NCI-H526 (cell line): ENCODE measurements around the gene SULT1A4.
"Not testable (repeated sequence)": the region's sequence is repeated elsewhere in the genome, so short reads cannot be mapped to it uniquely, and the experiment has no call there.

Source experiments
- DNase-seq, 2 experiments: peaks; one replicate each; lab custom pipeline; 2025; lab: John Stamatoyannopoulos, UW

SULT1A4 gene

DNA sequence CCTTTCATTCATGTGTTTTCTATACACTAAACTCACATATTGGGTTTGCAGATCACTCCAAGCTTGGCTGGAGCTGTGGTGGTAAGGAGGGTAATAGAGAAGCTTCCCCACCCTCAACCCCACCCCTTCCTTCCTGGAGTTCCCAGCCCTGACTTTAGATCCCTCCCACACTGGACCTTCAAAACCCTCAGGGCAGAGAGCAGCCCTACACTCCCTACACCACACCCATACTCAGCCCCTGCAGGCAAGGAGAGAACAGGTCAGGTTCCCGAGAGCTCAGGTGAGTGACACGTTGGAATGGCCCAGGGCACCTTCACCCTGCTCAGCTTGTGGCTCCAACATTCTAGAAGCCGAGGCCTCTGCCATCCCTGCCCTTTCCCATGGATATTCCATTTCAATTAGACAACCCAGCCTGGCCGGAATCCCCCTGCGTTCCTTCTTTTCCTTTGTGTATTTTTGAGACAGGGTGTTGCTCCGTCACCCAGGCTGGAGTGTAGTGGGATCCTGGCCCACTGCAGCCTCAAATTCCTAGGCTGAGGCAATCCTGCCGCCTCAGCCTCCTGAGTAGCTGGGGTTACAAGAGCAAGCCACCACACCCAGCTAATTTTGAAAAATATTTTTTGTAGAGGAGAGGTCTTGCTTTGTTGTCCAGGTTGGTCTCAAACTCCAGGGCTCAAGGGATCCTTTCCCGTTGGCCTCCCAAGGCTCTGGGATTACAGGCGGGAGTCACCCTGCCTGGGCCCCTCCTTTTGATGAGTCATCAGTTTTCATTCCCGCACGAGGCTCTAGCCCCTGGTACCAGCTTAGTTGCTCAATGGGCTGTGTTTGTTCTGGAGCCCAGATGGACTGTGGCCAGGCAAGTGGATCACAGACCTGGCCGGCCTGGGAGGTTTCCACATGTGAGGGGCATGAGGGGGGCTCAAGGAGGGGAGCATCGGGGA lies at the start of gene SULT1A4:
SULT1A4 (plus strand) TSS at position 208 of the 941 bp plus-strand sequence. CDS start 1,473 bp downstream, outside the sequence.
- DNase-seq: not testable (repeated sequence)

- not testable (repeated sequence) for DNase-seq
Measured at GRCh38 chr16:29423587-29423986, 36.1 kb upstream of the SULT1A4 start.

DNA sequence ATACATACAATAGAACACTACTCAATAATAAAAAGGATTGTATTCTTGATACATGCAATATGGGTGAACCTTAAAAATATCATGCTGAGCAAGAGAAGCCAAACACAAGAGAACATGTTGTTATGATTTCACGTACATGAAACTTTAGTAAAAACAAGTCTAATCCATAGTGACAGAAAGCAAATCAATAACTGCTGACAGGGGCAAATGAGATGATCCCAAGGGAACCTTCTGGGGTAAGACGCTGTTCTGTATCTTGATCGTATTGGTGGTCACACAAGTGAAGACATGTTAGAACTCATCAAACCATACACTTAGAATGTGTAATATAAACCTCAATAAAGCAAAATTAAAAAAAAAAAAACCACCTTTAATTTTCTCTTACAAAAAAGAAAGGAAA lies 34.3 kb upstream of the SULT1A4 start:
- DNase-seq: not testable (repeated sequence)

DNA sequence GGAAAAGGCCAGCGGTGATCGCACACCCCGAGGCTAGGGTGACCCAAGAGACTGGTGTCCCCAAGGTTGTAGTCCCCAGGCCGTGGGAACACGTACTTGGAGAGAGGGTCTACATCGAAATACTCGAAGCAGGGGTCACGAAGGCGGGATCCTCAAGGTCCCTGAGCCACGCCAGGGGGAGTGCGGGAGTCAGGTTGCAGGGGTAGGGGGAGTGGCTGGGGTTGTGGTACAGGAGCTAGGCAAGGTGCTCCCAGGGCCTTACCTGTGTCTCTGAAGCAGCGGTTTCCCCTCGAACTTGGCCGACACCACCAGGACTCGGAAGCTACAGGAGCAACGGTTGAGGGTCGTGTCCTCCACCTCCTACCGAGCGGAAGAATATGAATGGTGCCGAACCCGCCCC lies 6.0 kb upstream of the SULT1A4 start:
- not testable (repeated sequence) for DNase-seq

GRCh38 chr16:29454269-29454668 lies 5.4 kb upstream of the SULT1A4 start, which contains the start of the genes BOLA2 and SLX1B:
Gene BOLA2, minus strand, starts transcription at chr16:29454351. Its CDS starts 98 bp downstream, at chr16:29454253.
Gene SLX1B, plus strand, starts transcription at chr16:29454533.
- DNase-seq: not testable (repeated sequence)

- not testable (repeated sequence) for DNase-seq
Measured at GRCh38 chr16:29454828-29455227, 4.9 kb upstream of the SULT1A4 start.

DNA sequence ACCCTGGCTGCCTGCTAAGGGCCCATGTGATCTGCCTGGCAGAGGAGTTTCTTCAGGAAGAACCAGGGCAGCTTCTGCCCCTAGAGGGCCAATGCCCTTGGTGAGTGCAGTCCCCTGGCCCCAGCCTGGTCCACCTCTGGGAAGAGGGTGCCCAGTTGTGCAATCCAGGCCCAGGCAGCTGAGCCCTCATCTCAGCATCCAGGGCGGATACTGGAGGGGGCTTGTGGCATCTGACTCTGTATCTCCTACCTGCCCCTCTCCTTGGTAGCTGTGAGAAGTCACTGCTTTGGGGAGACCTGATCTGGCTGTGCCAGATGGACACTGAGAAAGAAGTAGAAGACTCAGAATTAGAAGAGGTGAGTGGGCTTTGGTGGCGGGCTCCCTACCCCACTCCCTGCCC lies 2.1 kb upstream of the SULT1A4 start:
- DNase-seq: not testable (repeated sequence)

DNA sequence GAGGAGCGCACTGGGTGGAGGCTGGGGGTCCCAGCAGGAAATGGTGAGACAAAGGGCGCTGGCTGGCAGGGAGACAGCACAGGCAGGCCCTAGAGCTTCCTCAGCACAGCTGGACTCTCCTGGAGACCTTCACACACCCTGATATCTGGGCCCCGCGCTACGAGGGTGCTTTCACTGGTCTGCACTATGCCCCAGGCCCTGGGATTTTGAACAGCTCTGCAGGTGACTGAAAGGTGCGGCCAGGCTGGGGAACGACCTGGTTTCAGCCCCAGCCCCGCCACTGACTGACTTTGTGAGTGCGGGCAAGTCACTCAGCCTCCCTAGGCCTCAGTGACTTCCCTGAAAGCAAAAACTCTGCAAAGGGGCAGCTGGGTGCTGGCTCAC lies 926 bp downstream of the SULT1A4 start:
- DNase-seq: not testable (repeated sequence)

DNA sequence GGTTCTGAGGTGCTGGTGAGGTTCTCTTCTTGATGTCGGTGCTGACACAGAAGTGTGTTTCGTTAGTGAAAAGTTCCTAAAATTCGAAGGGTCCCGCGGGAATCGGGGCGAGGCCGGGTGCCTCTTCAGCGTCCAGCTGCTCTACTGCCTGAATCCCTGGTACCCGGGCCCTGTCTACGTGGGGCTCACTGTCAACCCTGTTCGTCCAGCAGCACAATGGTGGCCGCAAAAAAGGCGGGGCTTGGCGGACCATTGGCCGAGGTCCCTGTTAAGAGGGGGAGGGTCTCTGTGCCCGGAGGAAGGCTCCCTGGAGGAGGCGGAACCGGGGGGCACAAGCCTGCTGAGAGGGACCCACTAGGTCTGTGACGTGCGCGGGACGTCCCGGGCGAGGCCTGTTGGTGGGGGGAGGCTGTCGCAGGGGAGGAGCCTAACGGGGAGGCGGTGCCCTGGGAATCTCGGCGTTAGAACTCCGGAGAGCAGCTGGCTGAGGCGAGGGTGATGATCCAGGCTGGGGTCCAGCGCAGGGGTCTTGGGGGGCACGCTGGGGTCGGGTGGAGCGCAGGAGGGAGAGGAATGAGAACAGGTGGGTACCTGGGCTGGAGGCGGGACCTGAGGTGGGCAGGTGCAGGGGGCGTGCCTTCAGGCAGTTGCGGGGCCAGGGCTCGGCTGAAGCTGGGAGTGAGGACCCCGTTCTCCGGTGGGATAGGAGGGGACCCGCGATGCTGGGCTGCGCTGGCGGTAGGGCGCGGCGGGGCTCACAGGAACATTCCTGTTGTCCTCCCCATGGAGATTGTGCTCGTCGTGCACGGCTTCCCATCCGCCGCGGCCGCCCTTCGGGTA lies 6.5 kb downstream of the SULT1A4 start:
- not testable (repeated sequence) for DNase-seq

DNA sequence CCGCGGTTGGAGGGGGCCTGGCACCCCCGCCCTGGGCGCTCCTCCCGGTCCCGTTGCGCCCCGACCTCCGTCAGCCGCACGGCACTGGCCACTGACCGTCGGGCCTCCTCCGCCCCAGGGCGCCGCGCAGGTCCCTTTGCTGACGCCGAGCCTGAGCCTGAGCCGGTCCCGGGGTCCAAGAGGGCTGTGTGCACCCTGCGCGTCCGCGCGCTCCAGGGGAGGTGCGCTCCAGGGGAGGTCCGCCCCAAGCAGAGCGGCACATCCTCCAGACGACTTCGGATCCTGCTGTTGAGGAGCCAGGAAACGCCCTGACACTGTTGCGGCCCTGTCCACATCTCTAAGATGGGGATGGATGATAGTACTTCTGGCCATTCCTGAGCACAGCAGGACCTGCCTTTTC lies 7.2 kb downstream of the SULT1A4 start:
- DNase-seq: not testable (repeated sequence)

DNA sequence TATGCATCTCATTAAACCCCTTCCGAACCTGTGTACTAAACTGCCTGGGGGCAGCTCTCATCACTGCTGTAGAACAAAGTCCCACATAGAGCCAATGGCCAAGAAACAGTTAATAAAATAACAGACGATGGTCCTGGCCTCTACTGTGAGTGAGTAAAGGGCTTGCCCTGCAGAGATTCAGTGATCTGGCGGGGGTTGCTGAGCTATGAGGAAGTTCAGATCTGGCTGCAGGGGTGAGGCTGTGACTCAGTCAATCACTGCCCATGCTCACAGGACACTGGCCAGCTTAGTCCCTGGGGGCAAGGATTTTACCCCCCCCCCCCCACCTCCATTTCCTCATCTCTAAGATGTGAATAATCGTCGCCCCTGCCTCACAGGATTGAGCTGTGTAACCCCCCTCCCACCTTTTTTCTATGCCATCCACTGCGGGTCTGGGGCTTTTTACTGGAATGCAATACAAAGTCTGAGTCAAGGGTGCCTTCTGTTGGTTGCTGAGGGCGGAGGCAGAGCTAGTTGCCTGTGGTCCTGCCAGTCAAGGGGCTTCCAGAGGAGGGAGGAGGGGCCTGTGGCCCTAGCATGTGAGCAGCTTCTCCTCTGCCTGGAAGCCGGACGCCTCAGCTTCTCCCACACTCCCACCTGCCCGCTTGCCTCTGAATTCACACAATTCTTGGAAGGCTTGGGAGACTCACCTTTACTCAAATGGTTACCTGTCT lies 8.1 kb downstream of the SULT1A4 start:
- not testable (repeated sequence) for DNase-seq

DNA sequence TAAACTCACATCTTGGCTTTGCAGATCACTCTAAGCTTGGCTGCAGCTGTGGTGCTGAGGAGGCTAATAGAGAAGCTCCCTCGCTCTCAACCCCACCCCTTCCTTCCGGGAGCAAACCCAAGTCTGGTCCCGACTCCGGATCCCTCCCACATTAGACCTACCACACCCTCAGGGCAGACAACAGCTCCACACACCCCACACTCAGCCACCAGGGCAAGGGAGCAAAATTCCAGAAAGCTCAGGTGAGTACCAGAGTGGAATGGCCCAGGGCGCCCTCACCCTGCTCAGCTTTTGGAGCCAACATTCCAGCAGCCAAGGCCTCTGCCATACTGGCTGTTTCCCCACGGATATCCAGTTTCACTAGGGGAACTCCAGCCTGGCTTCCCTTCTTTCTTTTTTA lies 9.9 kb downstream of the SULT1A4 start:
- not testable (repeated sequence) for DNase-seq

- DNase-seq: not testable (repeated sequence)
Measured at GRCh38 chr16:29472065-29472464, 12.4 kb downstream of the SULT1A4 start.

- not testable (repeated sequence) for DNase-seq
Measured at GRCh38 chr16:29482276-29482675, 22.6 kb downstream of the SULT1A4 start.

- DNase-seq: not testable (repeated sequence)
Measured at GRCh38 chr16:29506308-29506707, 46.6 kb downstream of the SULT1A4 start, which contains the start of gene NPIPB12. Gene NPIPB12, minus strand, starts transcription at chr16:29506408.
